T-cell (primary cell): ENCODE data around the gene ADAM22. TPM values are rescaled to one million over a fixed set of nuclear protein-coding genes. Genes with fewer than 3 reads are reported as not detected.
"Not testable (repeated sequence)": the region's sequence is repeated elsewhere in the genome, so short reads cannot be mapped to it uniquely, and the experiment has no call there.

ENCODE experiments used
- ATAC-seq, 4 experiments: fragments of 200-7000 bp in 3 of 4; fragments of 150-1000 bp in 1 of 4; cut with Tn5 transposase; replicated peaks in 1 of 4; 1 replicate in 3 of 4; 2 replicates in 1 of 4; pipeline ENCODE4 v1.10.0; 2021; ENCODE audit warnings: moderate library complexity in 3 of 4, mild to moderate bottlenecking in 2 of 4, moderate number of reproducible peaks in 1 of 4
- CTCF ChIA-PET, 2 donors: fragments of 300-600 bp; sonication (Branson Sonifier 250); formaldehyde crosslinking; loops; one replicate each; lab custom pipeline; 2022; ENCODE audit warnings: antibody characterized with exemption in 2 of 2; lab: Charles Lee
- POLR2A ChIA-PET, 2 donors: fragments of 300-600 bp; sonication (Branson Sonifier 250); formaldehyde crosslinking; loops; one replicate each; lab custom pipeline; 2022; ENCODE audit warnings: antibody characterized with exemption in 2 of 2; lab: Charles Lee
- DNase-seq, 35 experiments: peaks; one replicate each; pipeline versions ENCODE4 v3.0.0 to v3.0.0-alpha.2; 2013 to 2023
- H3K27ac ChIP-seq: one replicate; pipeline ENCODE4 v1.5.1; 2013; ENCODE audit warnings: low read length
- H3K27me3 ChIP-seq, 2 experiments: replicated peaks in 1 of 2; 1 replicate in 1 of 2; 2 replicates in 1 of 2; pipeline versions ENCODE4 v1.6.1 to v1.7.0; 2013; ENCODE audit warnings: low read length in 1 of 2, mixed read lengths in 1 of 2; ENCODE audit not compliant: control insufficient read depth in 2 of 2, insufficient read depth in 2 of 2; ENCODE audit errors: extremely low read depth in 1 of 2
- H3K36me3 ChIP-seq, 2 donors: 1 replicate in 1 of 2; 2 replicates in 1 of 2; pipeline versions ENCODE4 v1.6.1 to v1.7.0; 2013; ENCODE audit warnings: low read length in 1 of 2; ENCODE audit not compliant: control insufficient read depth in 2 of 2, insufficient read depth in 1 of 2; ENCODE audit errors: extremely low read depth in 1 of 2
- H3K4me1 ChIP-seq, 2 experiments: 1 replicate in 1 of 2; 2 replicates in 1 of 2; pipeline versions ENCODE4 v1.6.1 to v1.7.0; 2013; ENCODE audit warnings: low read length in 2 of 2, mixed read lengths in 1 of 2; ENCODE audit not compliant: insufficient read depth in 2 of 2, control insufficient read depth in 1 of 2; ENCODE audit errors: extremely low read depth in 1 of 2
- H3K4me3 ChIP-seq, 2 donors: 1 replicate in 1 of 2; 2 replicates in 1 of 2; pipeline versions ENCODE4 v1.5.1 to v1.7.0; 2013; ENCODE audit warnings: mild to moderate bottlenecking in 2 of 2, low read length in 1 of 2, moderate library complexity in 1 of 2; ENCODE audit not compliant: control insufficient read depth in 1 of 2; ENCODE audit errors: extremely low read depth in 1 of 2
- H3K9me3 ChIP-seq: 2 replicates; pipeline ENCODE4 v1.7.0; 2013
- H3K27ac Mint-ChIP-seq, 2 donors: one replicate each; pipeline ENCODE4 v1.8.0; 2020 to 2021; ENCODE audit warnings: mild to moderate bottlenecking in 2 of 2, mixed read lengths in 2 of 2
- H3K27me3 Mint-ChIP-seq, 2 donors: one replicate each; pipeline ENCODE4 v1.8.0; 2021 to 2022; ENCODE audit warnings: mixed read lengths in 2 of 2
- H3K36me3 Mint-ChIP-seq: one replicate; pipeline ENCODE4 v1.8.0; 2021; ENCODE audit warnings: mixed read lengths
- H3K4me1 Mint-ChIP-seq, 3 donors: one replicate each; pipeline ENCODE4 v1.8.0; 2020 to 2022; ENCODE audit warnings: mixed read lengths in 3 of 3, mild to moderate bottlenecking in 1 of 3
- H3K4me3 Mint-ChIP-seq, 3 donors: one replicate each; pipeline ENCODE4 v1.8.0; 2020 to 2022; ENCODE audit warnings: mild to moderate bottlenecking in 3 of 3, mixed read lengths in 3 of 3, moderate library complexity in 3 of 3
- H3K9me3 Mint-ChIP-seq, 3 donors: one replicate each; pipeline ENCODE4 v1.8.0; 2020 to 2022; ENCODE audit warnings: mixed read lengths in 3 of 3
- WGBS: methylation state at CpG from one replicate; pipeline ENCODE4 v1.1.5; 2013; ENCODE audit warnings: missing lambda C conversion rate; ENCODE audit not compliant: insufficient coverage; 5-methylcytosine and 5-hydroxymethylcytosine counted together
- total RNA-seq, 35 experiments: library from RNA in 6 of 35; stranded (reverse) in 6 of 35; fragments of 120-200 nt in 1 of 35; gene quantifications; one replicate each; pipeline versions ENCODE4 v1.2.1 to v1.2.4 and lab custom pipeline; 2013 to 2026

The ADAM22 gene
- total RNA-seq (1 to 10 TPM; 2.9 to 5.6 (median 4.3) TPM), total RNA-seq (lab: John Stamatoyannopoulos, UW) (0.51 to 15.9 (median 5.5) reads per million in 29 experiments)
- 4.1 TPM for total RNA-seq (2013)

- Mint-ChIP-seq H3K36me3 (peaks cover 4% of the 10 kb centered on the region), H3K27me3 (peaks cover 0 to 2% of the 10 kb centered on the region in 2 donors), H3K4me1 (peaks cover 11 to 21% (median 11%) of the 10 kb centered on the region in 3 donors), H3K9me3 (no peaks in the 10 kb centered on the region), H3K27ac (peak within 1 kb of the TSS; percentile 69 to 82), H3K4me3 (peak within 1 kb of the TSS; percentile 87 to 91 (median 88))
- peaks cover 0 to 11% of the 10 kb centered on the region in 2 experiments for H3K4me1 ChIP-seq
- no peaks in the 10 kb centered on the region for H3K27me3 ChIP-seq
- no peaks in the 10 kb centered on the region for H3K9me3 ChIP-seq
- H3K4me3 ChIP-seq: peak within 1 kb of the TSS; percentile 65 to 89
- POLR2A ChIA-PET: interaction anchor here in 1 of 2 donors (0.7 to 0.8 kb wide), 2 partner anchors 286 to 712 kb away, joined by 3 read pairs; partner anchors contain the start of gene SRI
- ATAC-seq: peak; percentile 93 to 98 (median 98)
- H3K27ac ChIP-seq: peak within 1 kb of the TSS; percentile 49
- DNase-seq: peak; percentile 51 to 88 (median 73)
- H3K36me3 ChIP-seq: no peaks in the 10 kb centered on the region
- WGBS: under 1% methylated on average over 66 of the region's 70 CpGs
- CTCF ChIA-PET: interaction anchor here (0.5 to 1.3 kb wide), 5 partner anchors 47 to 770 kb away, joined by 4 to 8 read pairs (median 5); partner anchors contain the start of gene SRI (in 1 of the 2)
Observed at GRCh38 chr7:87933953-87934698, at the start of gene ADAM22. TSS of gene ADAM22 (plus strand) at chr7:87934251. CDS start at chr7:87934466, 215 bp downstream.

GRCh38 chr7:87885018-87885417 lies 49.0 kb upstream of the ADAM22 start:
- Mint-ChIP-seq H3K27me3 (no peaks in the 10 kb centered on the region), H3K4me3 (no peak overlapping the region), H3K27ac (no peak overlapping the region), H3K9me3 (no peaks in the 10 kb centered on the region), H3K36me3 (peaks cover 31% of the 10 kb centered on the region), H3K4me1 (peaks cover 14 to 21% (median 16%) of the 10 kb centered on the region in 3 donors)
- Histone ChIP-seq H3K36me3 (peaks cover 0 to 21% of the 10 kb centered on the region in 2 donors), H3K9me3 (no peaks in the 10 kb centered on the region), H3K27ac (no peak overlapping the region), H3K4me1 (no peaks in the 10 kb centered on the region), H3K4me3 (no peak overlapping the region), H3K27me3 (no peaks in the 10 kb centered on the region)
- DNase-seq (no peak), ATAC-seq (no peak)
- ChIA-PET CTCF (interaction anchor here in 1 of 2 donors (2.9 kb wide), 1 partner anchor 87 kb away, joined by 45 read pairs; no protein-coding TSS in a partner anchor), POLR2A (interaction anchor here in 1 of 2 donors (0.5 to 0.6 kb wide), 2 partner anchors 37 to 465 kb away, joined by 3 to 5 read pairs; no protein-coding TSS in a partner anchor)
- WGBS: no CpG with 5 or more reads among the region's 2 CpGs

- no peak overlapping the region for H3K4me3 ChIP-seq
- no peaks in the 10 kb centered on the region for H3K27me3 Mint-ChIP-seq
- CTCF ChIA-PET: interaction anchor here (0.6 to 2.9 kb wide), 29 partner anchors 8 to 917 kb away, joined by 3 to 45 read pairs (median 4); partner anchors contain the start of genes ADAM22 (in 1 of the 2), DBF4 (in 1 of the 2) and SLC25A40 (in 1 of the 2)
- no peak overlapping the region for H3K4me3 Mint-ChIP-seq
- POLR2A ChIA-PET: interaction anchor here (0.6 to 1.0 kb wide), 7 partner anchors 8 to 362 kb away, joined by 3 to 13 read pairs (median 4); no protein-coding TSS in a partner anchor
- H3K4me1 ChIP-seq: no peaks in the 10 kb centered on the region
- no peaks in the 10 kb centered on the region for H3K9me3 ChIP-seq
- DNase-seq (peak in 1 of 35 experiments; percentile 64), ATAC-seq (no peak)
- no peaks in the 10 kb centered on the region for H3K9me3 Mint-ChIP-seq
- H3K36me3 Mint-ChIP-seq: peaks cover 26% of the 10 kb centered on the region
- peaks cover 6 to 13% (median 11%) of the 10 kb centered on the region in 3 donors for H3K4me1 Mint-ChIP-seq
- peaks cover 0 to 16% of the 10 kb centered on the region in 2 donors for H3K36me3 ChIP-seq
- no peak overlapping the region for H3K27ac ChIP-seq
- H3K27ac Mint-ChIP-seq: no peak overlapping the region
- no peaks in the 10 kb centered on the region for H3K27me3 ChIP-seq
Observed at GRCh38 chr7:87886875-87887274, 47.2 kb upstream of the ADAM22 start.

GRCh38 chr7:87895363-87895762 lies 38.7 kb upstream of the ADAM22 start:
- H3K4me1 Mint-ChIP-seq: peaks cover 6 to 11% (median 7%) of the 10 kb centered on the region in 3 donors
- POLR2A ChIA-PET: interaction anchor here in 1 of 2 donors (0.6 to 0.7 kb wide), 4 partner anchors 9 to 295 kb away, joined by 3 to 13 read pairs (median 6); partner anchors contain the start of gene ABCB1
- no peaks in the 10 kb centered on the region for H3K27me3 Mint-ChIP-seq
- peaks cover 53% of the 10 kb centered on the region for H3K36me3 Mint-ChIP-seq
- Histone ChIP-seq H3K9me3 (no peaks in the 10 kb centered on the region), H3K4me1 (no peaks in the 10 kb centered on the region), H3K27ac (no peak overlapping the region), H3K27me3 (no peaks in the 10 kb centered on the region), H3K4me3 (no peak overlapping the region), H3K36me3 (peaks cover 0 to 35% of the 10 kb centered on the region in 2 donors)
- 100% methylated on average over 1 of the region's 2 CpGs for WGBS
- no peak for ATAC-seq
- no peak for DNase-seq
- H3K27ac Mint-ChIP-seq: no peak overlapping the region
- H3K9me3 Mint-ChIP-seq: no peaks in the 10 kb centered on the region
- CTCF ChIA-PET: no interaction called here
- no peak overlapping the region for H3K4me3 Mint-ChIP-seq

GRCh38 chr7:87899255-87899654 lies 34.8 kb upstream of the ADAM22 start:
- H3K27ac ChIP-seq: no peak overlapping the region
- Mint-ChIP-seq H3K4me3 (no peak overlapping the region), H3K27ac (no peak overlapping the region), H3K27me3 (no peaks in the 10 kb centered on the region), H3K36me3 (peaks cover 51% of the 10 kb centered on the region), H3K9me3 (no peaks in the 10 kb centered on the region), H3K4me1 (peaks cover 0 to 7% (median 6%) of the 10 kb centered on the region in 3 donors)
- no peaks in the 10 kb centered on the region for H3K4me1 ChIP-seq
- DNase-seq: no peak
- no CpG with 5 or more reads among the region's 2 CpGs for WGBS
- ATAC-seq: no peak
- H3K9me3 ChIP-seq: no peaks in the 10 kb centered on the region
- ChIA-PET POLR2A (no interaction called here), CTCF (no interaction called here)
- H3K4me3 ChIP-seq: no peak overlapping the region
- H3K27me3 ChIP-seq: no peaks in the 10 kb centered on the region
- H3K36me3 ChIP-seq: peaks cover 0 to 39% of the 10 kb centered on the region in 2 donors

GRCh38 chr7:87907136-87907906 lies 26.7 kb upstream of the ADAM22 start:
- ATAC-seq, H3K4me3 Mint-ChIP-seq, H3K4me3 ChIP-seq, H3K27ac ChIP-seq, H3K9me3 Mint-ChIP-seq, DNase-seq, H3K4me1 Mint-ChIP-seq, H3K9me3 ChIP-seq, H3K4me1 ChIP-seq, H3K27me3 ChIP-seq, H3K27me3 Mint-ChIP-seq, POLR2A ChIA-PET: not testable (repeated sequence)
- peak overlapping the region; percentile 40 to 52 for H3K27ac Mint-ChIP-seq
- H3K36me3 ChIP-seq: peaks cover 0 to 11% of the 10 kb centered on the region in 2 donors
- H3K36me3 Mint-ChIP-seq: peaks cover 23% of the 10 kb centered on the region
- no CpG with 5 or more reads among the region's 3 CpGs for WGBS
- CTCF ChIA-PET: interaction anchor here in 1 of 2 donors (1.7 kb wide), 1 partner anchor 401 kb away, joined by 4 read pairs; no protein-coding TSS in a partner anchor
